B cell (primary cell): ENCODE measurements around the gene TMEM234.

Experiments used
- EZH2 ChIP-seq: IDR thresholded peaks from 2 replicates; pipeline ENCODE4 v1.6.1; 2012; ENCODE audit warnings: borderline replicate concordance, low read depth, mild to moderate bottlenecking, moderate library complexity, low read length; ENCODE audit not compliant: insufficient read depth, poor library complexity, severe bottlenecking
- TF ChIP-seq, protein P1 (sequence below): fragments of 200-600 bp; IDR thresholded peaks from one replicate; pipeline ENCODE4 v1.8.0; 2022; ENCODE audit warnings: antibody characterized with exemption, mild to moderate bottlenecking

DNA sequence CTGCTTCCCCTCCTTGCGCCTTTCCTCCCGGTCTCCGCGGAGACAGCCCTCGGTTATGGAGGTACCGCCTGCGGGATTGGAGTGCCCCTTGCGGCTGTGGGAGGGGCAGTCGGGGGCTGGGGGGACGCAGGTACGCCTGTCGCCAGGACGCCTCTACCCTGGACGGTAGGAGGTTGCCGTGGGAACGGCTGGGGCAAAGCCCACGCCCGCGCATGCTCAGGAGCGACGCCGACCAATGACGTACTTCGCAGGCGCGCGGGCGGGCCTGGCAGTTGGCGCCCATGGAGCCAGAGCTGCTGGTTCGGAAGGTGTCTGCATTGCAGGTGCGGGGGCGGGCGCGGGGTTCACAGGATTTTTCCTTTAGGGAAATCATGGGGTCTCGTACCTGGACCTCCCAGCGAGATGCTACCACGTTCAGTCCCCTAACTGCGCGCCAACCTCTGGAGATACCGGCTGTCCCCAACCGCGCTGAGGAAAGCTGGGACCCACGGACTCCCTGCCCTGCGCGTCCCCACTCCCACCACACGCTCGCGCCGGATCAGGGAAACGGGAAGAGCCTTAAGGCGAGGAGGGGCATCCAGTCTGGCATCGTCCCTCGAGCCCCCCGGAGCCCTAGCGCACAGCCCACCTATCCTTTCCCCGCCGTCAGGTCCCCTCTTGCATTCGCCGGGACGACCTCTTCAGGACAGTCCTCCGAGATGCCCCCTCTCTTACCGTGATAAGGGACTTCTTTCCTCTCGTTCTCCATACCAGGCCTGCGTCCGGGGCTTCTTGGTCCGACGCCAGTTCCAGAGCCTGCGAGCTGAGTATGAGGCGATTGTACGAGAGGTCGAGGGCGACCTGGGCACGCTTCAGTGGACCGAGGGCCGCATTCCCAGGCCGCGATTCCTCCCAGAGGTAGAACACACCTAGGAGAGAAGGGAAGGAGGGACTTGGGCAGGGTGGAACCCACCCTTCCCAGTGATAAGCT, 16.5 kb downstream of the TMEM234 start, which contains the start of gene IQCC:
- TF ChIP-seq, protein P1, sequence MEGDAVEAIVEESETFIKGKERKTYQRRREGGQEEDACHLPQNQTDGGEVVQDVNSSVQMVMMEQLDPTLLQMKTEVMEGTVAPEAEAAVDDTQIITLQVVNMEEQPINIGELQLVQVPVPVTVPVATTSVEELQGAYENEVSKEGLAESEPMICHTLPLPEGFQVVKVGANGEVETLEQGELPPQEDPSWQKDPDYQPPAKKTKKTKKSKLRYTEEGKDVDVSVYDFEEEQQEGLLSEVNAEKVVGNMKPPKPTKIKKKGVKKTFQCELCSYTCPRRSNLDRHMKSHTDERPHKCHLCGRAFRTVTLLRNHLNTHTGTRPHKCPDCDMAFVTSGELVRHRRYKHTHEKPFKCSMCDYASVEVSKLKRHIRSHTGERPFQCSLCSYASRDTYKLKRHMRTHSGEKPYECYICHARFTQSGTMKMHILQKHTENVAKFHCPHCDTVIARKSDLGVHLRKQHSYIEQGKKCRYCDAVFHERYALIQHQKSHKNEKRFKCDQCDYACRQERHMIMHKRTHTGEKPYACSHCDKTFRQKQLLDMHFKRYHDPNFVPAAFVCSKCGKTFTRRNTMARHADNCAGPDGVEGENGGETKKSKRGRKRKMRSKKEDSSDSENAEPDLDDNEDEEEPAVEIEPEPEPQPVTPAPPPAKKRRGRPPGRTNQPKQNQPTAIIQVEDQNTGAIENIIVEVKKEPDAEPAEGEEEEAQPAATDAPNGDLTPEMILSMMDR = no peak
- no peak for TF ChIP-seq EZH2
